CD14-positive monocyte (primary cell): ENCODE data around the gene EFCAB8. TPM values are rescaled to one million over a fixed set of nuclear protein-coding genes. Genes with fewer than 3 reads are reported as not detected.

ENCODE experiments used
- DNase-seq, 3 donors: peaks; one replicate each; pipeline ENCODE4 v3.0.0-alpha.2; 2011 to 2022
- H2AFZ ChIP-seq: 2 replicates; pipeline ENCODE4 v1.6.0; 2012; ENCODE audit warnings: mild to moderate bottlenecking, low read depth, low read length, inconsistent platforms; ENCODE audit not compliant: insufficient read depth, poor library complexity, severe bottlenecking
- H3K27ac ChIP-seq, 2 donors: 1 replicate in 1 of 2; 2 replicates in 1 of 2; pipeline ENCODE4 v1.5.1; 2012 to 2013; ENCODE audit warnings: low read length in 2 of 2, control low read depth in 1 of 2, inconsistent platforms in 1 of 2, low read depth in 1 of 2, mild to moderate bottlenecking in 1 of 2
- H3K27me3 ChIP-seq, 2 donors: one replicate each; pipeline versions ENCODE4 v1.6.0 to v1.6.1; 2011 to 2013; ENCODE audit warnings: low read length in 2 of 2; ENCODE audit not compliant: control insufficient read depth in 2 of 2, insufficient read depth in 2 of 2
- H3K36me3 ChIP-seq, 2 donors: replicated peaks in 1 of 2; 1 replicate in 1 of 2; 2 replicates in 1 of 2; pipeline versions ENCODE4 v1.5.1 to v1.6.1; 2012 to 2013; ENCODE audit warnings: low read length in 2 of 2, control low read depth in 1 of 2, inconsistent platforms in 1 of 2, mild to moderate bottlenecking in 1 of 2; ENCODE audit not compliant: insufficient read depth in 2 of 2, control insufficient read depth in 1 of 2
- H3K4me1 ChIP-seq, 2 donors: 1 replicate in 1 of 2; 2 replicates in 1 of 2; pipeline versions ENCODE4 v1.5.1 to v1.6.1; 2012 to 2013; ENCODE audit warnings: low read length in 2 of 2, control low read depth in 1 of 2, inconsistent platforms in 1 of 2, mild to moderate bottlenecking in 1 of 2, moderate library complexity in 1 of 2; ENCODE audit not compliant: insufficient read depth in 2 of 2, control insufficient read depth in 1 of 2
- H3K4me2 ChIP-seq: replicated peaks from 2 replicates; pipeline ENCODE3; 2012; ENCODE audit warnings: low read length, moderate library complexity, mild to moderate bottlenecking; ENCODE audit not compliant: poor library complexity, severe bottlenecking; ENCODE audit errors: extremely low read depth
- H3K4me3 ChIP-seq, 3 experiments: fragments of 200-600 bp in 1 of 3; sonication (generic) in 1 of 3; replicated peaks in 1 of 3; 1 replicate in 2 of 3; 2 replicates in 1 of 3; pipeline ENCODE4 v1.5.1; 2011 to 2013; ENCODE audit warnings: low read length in 3 of 3, mild to moderate bottlenecking in 3 of 3, control low read depth in 2 of 3, low read depth in 2 of 3, inconsistent platforms in 1 of 3, moderate library complexity in 1 of 3
- H3K79me2 ChIP-seq: 2 replicates; pipeline ENCODE4 v1.6.0; 2012; ENCODE audit warnings: mild to moderate bottlenecking, control low read depth, inconsistent platforms, low read length, moderate library complexity; ENCODE audit not compliant: insufficient read depth
- H3K9ac ChIP-seq: 2 replicates; pipeline ENCODE4 v1.6.0; 2017; ENCODE audit warnings: low read length, mild to moderate bottlenecking; ENCODE audit not compliant: insufficient read depth, poor library complexity, severe bottlenecking
- H3K9me3 ChIP-seq, 2 donors: replicated peaks in 1 of 2; 1 replicate in 1 of 2; 2 replicates in 1 of 2; pipeline versions ENCODE4 v1.5.1 to v1.6.1; 2012 to 2013; ENCODE audit warnings: low read length in 2 of 2, control low read depth in 1 of 2; ENCODE audit not compliant: control insufficient read depth in 1 of 2, insufficient read depth in 1 of 2
- H4K20me1 ChIP-seq: 2 replicates; pipeline ENCODE4 v1.6.0; 2012; ENCODE audit warnings: mild to moderate bottlenecking, low read length, control low read depth, moderate library complexity; ENCODE audit not compliant: insufficient read depth
- H3K27ac Mint-ChIP-seq, 7 donors: one replicate each; pipeline ENCODE4 v1.8.0; 2020; ENCODE audit warnings: mild to moderate bottlenecking in 7 of 7, mixed read lengths in 7 of 7, moderate library complexity in 6 of 7, inconsistent platforms in 2 of 7
- H3K27me3 Mint-ChIP-seq, 3 donors: one replicate each; pipeline ENCODE4 v1.8.0; 2021 to 2022; ENCODE audit warnings: low read depth in 3 of 3, mild to moderate bottlenecking in 3 of 3, mixed read lengths in 3 of 3, moderate library complexity in 3 of 3, inconsistent platforms in 1 of 3
- H3K36me3 Mint-ChIP-seq, 2 donors: one replicate each; pipeline ENCODE4 v1.8.0; 2020; ENCODE audit warnings: mixed read lengths in 2 of 2, inconsistent platforms in 1 of 2, mild to moderate bottlenecking in 1 of 2
- H3K4me1 Mint-ChIP-seq: one replicate; pipeline ENCODE4 v1.8.0; 2020; ENCODE audit warnings: mild to moderate bottlenecking, mixed read lengths
- H3K4me3 Mint-ChIP-seq, 2 donors: one replicate each; pipeline ENCODE4 v1.8.0; 2020; ENCODE audit warnings: mild to moderate bottlenecking in 2 of 2, mixed read lengths in 2 of 2, moderate library complexity in 1 of 2
- H3K9me3 Mint-ChIP-seq, 7 donors: one replicate each; pipeline ENCODE4 v1.8.0; 2020 to 2022; ENCODE audit warnings: mixed read lengths in 7 of 7, mild to moderate bottlenecking in 6 of 7, moderate library complexity in 6 of 7, inconsistent platforms in 2 of 7
- WGBS: methylation state at CpG from one replicate; pipeline ENCODE4 v1.1.5; 2013; ENCODE audit warnings: missing lambda C conversion rate; ENCODE audit not compliant: insufficient coverage; 5-methylcytosine and 5-hydroxymethylcytosine counted together
- intact Hi-C, 2 donors: fragments of 100-400 bp; cut with micrococcal nuclease; formaldehyde crosslinking; loops; one replicate each; pipeline versions ENCODE4 v1.15.0 to v1.15.1; 2023
- polyA plus RNA-seq, 3 donors: library from polyadenylated mRNA; depleted of rRNA in 1 of 3; unstranded in 2 of 3; stranded (reverse) in 1 of 3; fragments of 300-500 nt in 2 of 3; fragments of >200 nt in 1 of 3; fragmentation: Illumina TruSeq in 2 of 3; gene quantifications; 1 replicate in 2 of 3; 2 replicates in 1 of 3; pipeline ENCODE4 v1.2.3, GENCODE V29; 2012 to 2021
- TF ChIP-seq, protein P1 (sequence below): fragments of 200-600 bp; IDR thresholded peaks from one replicate; pipeline ENCODE4 v1.8.0; 2022; ENCODE audit warnings: antibody characterized with exemption, mild to moderate bottlenecking

Gene EFCAB8
- polyA plus RNA-seq, 3 donors, result 0.45 TPM; not detected in 2

DNA sequence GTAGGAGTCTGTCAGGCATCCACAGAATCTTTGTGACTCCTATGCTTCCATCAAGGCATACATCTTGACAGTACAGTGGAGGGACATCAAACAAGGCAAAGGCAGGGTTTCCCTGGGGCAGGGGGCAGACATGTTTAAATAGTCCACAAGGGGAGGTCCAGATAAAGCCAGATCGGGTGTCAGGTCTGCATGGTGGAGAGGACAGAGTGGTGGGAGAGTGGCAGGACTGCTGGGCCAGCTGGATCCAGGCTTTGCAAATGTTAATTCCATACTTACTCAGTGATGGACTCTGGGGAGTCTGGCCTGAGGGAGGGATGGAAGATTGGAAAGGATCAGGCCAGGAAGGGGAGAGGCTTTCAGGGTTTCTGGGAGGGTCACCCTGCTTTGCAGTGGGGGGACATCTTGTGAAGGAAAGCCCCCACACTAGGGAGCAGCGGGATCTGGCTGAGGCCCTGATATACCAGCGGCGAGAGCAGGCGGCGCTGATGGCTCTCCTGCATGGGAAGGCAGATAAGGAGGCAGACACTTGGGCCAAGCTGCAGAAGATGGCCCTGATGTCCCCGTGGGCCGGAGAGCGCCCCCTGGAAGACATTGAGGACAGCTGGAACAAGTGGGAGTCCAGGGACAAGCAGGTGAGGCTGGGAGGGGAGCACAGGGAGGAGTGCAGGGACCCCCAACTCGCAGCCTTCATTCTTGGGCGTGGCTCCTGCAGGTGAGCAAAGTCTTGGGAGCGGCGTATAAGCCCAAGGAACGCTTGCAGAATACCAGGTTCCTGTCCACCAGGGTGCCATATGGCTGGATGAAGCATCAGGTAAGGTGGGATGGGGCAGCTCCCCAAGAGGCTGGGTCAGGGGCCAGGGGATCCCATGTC is 100.9 kb downstream of the EFCAB8 start:
- intact Hi-C loops, result no loop called here
- H3K9me3 ChIP-seq, result peaks cover 11 to 19% of the 10 kb centered on the region in 2 donors
- H3K4me3 Mint-ChIP-seq, result no peak overlapping the region
- no peaks in the 10 kb centered on the region for H4K20me1 ChIP-seq
- H3K36me3 ChIP-seq, result no peaks in the 10 kb centered on the region
- no peaks in the 10 kb centered on the region for H3K27me3 ChIP-seq
- H3K36me3 Mint-ChIP-seq, result no peaks in the 10 kb centered on the region
- DNase-seq, result no peak
- TF ChIP-seq, protein P1, sequence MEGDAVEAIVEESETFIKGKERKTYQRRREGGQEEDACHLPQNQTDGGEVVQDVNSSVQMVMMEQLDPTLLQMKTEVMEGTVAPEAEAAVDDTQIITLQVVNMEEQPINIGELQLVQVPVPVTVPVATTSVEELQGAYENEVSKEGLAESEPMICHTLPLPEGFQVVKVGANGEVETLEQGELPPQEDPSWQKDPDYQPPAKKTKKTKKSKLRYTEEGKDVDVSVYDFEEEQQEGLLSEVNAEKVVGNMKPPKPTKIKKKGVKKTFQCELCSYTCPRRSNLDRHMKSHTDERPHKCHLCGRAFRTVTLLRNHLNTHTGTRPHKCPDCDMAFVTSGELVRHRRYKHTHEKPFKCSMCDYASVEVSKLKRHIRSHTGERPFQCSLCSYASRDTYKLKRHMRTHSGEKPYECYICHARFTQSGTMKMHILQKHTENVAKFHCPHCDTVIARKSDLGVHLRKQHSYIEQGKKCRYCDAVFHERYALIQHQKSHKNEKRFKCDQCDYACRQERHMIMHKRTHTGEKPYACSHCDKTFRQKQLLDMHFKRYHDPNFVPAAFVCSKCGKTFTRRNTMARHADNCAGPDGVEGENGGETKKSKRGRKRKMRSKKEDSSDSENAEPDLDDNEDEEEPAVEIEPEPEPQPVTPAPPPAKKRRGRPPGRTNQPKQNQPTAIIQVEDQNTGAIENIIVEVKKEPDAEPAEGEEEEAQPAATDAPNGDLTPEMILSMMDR, result no peak
- no peaks in the 10 kb centered on the region for H3K4me1 Mint-ChIP-seq
- H3K4me1 ChIP-seq, result no peaks in the 10 kb centered on the region
- WGBS, result 95% methylated on average over 12 of the region's 14 CpGs
- H3K4me3 ChIP-seq, result no peak overlapping the region
- H3K9me3 Mint-ChIP-seq, result peaks cover 11 to 25% (median 21%) of the 10 kb centered on the region in 7 donors
- no peak overlapping the region for H2AFZ ChIP-seq
- H3K27ac Mint-ChIP-seq, result no peak overlapping the region
- no peak overlapping the region for H3K9ac ChIP-seq
- no peaks in the 10 kb centered on the region for H3K79me2 ChIP-seq
- H3K27ac ChIP-seq, result no peak overlapping the region
- no peak overlapping the region for H3K4me2 ChIP-seq
- peaks cover 0 to 10% (median 4%) of the 10 kb centered on the region in 3 donors for H3K27me3 Mint-ChIP-seq

DNA sequence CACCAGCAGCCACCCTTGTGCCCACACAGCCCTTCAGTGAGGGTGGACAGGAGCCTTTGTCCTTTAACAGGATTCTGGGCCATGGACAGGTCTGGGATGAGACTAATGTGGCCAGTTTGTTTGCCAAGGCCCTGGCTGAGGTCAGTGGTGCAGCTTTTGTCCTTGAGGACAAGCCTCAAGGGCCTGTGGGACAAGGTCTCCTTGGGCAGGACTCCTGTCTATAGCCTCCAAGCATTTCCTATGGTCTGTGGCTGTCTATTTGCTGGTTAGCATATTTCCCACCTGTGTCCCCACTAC is 101.4 kb downstream of the EFCAB8 start:
- H3K36me3 Mint-ChIP-seq, result no peaks in the 10 kb centered on the region
- no peaks in the 10 kb centered on the region for H3K4me1 ChIP-seq
- peaks cover 0 to 9% (median 3%) of the 10 kb centered on the region in 3 donors for H3K27me3 Mint-ChIP-seq
- DNase-seq, result no peak
- H3K9me3 ChIP-seq, result peaks cover 11 to 16% of the 10 kb centered on the region in 2 donors
- TF ChIP-seq, protein P1, result no peak
- no peaks in the 10 kb centered on the region for H3K4me1 Mint-ChIP-seq
- H2AFZ ChIP-seq, result no peak overlapping the region
- peaks cover 11 to 25% (median 18%) of the 10 kb centered on the region in 7 donors for H3K9me3 Mint-ChIP-seq
- H3K27ac Mint-ChIP-seq, result no peak overlapping the region
- no peak overlapping the region for H3K4me2 ChIP-seq
- H3K4me3 Mint-ChIP-seq, result no peak overlapping the region
- H4K20me1 ChIP-seq, result no peaks in the 10 kb centered on the region
- H3K36me3 ChIP-seq, result no peaks in the 10 kb centered on the region
- intact Hi-C loops, result no loop called here
- no peaks in the 10 kb centered on the region for H3K79me2 ChIP-seq
- no peak overlapping the region for H3K4me3 ChIP-seq
- H3K27me3 ChIP-seq, result no peaks in the 10 kb centered on the region
- no peak overlapping the region for H3K9ac ChIP-seq
- no peak overlapping the region for H3K27ac ChIP-seq
